ENCODE results near the gene OR10K1. TPM values are rescaled to one million over a fixed set of nuclear protein-coding genes. Genes with fewer than 3 reads are reported as not detected.
A peak's percentile ranks its signal among the peaks of the same experiment; 100 is the strongest.

Gene OR10K1
- total and polyA plus RNA-seq, 10 of the 15 experiments (the other 5 are each of a cell fraction or from before 2014, with no cell fraction given) = not detected

- no peak for TF ChIP-seq CEBPZ (IDR thresholded peaks at IDR 0.05; ENCODE audit: low read depth, low read length)
Observed at GRCh38 chr1:158414651-158415345, 46.8 kb upstream of the OR10K1 start (continued).

GRCh38 chr1:158417586-158417985 lies 44.0 kb upstream of the OR10K1 start:
- no peak for FAIRE-seq
- no peaks in the 10 kb centered on the region for H3K27me3 ChIP-seq (replicated peaks in 1 of 2; ENCODE audit: control insufficient read depth in 2 of 2, insufficient read depth in 2 of 2, low read length in 1 of 2)
- no TSS peak for BruUV-seq (replicated peaks)

More at GRCh38 chr1:158417586-158417985, 44.0 kb upstream of the OR10K1 start:
- ChIA-PET SMC1A (ENCODE audit: uncharacterized antibody, unreplicated experiment) (no interaction called here), CTCF (interaction anchor here (1.5 kb wide), 1 partner anchor 214 kb away, joined by 5 read pairs; no protein-coding TSS in a partner anchor), RAD21 (ENCODE audit: unreplicated experiment) (no interaction called here), POLR2A (no interaction called here)
- no peaks in the 10 kb centered on the region for H3K79me2 ChIP-seq (ENCODE audit: control insufficient read depth, insufficient read depth, low read length)
- H3K9me3 ChIP-seq (replicated peaks; ENCODE audit: control insufficient read depth, insufficient read depth, low read length) = no peaks in the 10 kb centered on the region
- in situ Hi-C loops (cut with MboI) = no loop called here
- no peak overlapping the region for H3K4me2 ChIP-seq (ENCODE audit: control insufficient read depth, insufficient read depth)
- no peaks in the 10 kb centered on the region for H3K36me3 ChIP-seq (ENCODE audit: control insufficient read depth in 2 of 2, insufficient read depth in 2 of 2, low read length in 1 of 2)
- no peak overlapping the region for H2AFZ ChIP-seq (ENCODE audit: control insufficient read depth, low read depth, low read length)
- H3K9ac ChIP-seq (ENCODE audit: control insufficient read depth, insufficient read depth, low read length) = no peak overlapping the region
- no peak for TF ChIP-seq EP300 (IDR thresholded peaks at IDR 0.05; ENCODE audit: borderline replicate concordance in 1 of 2, control insufficient read depth in 1 of 2, low read depth in 2 of 2, low read length in 2 of 2)
- TF ChIP-seq ZBED1 (IDR thresholded peaks at IDR 0.05; ENCODE audit: borderline replicate concordance) = no peak
- peak; percentile 38; the same call in 1 of the 2 replicates for TF ChIP-seq SPI1 (IDR thresholded peaks at IDR 0.05; ENCODE audit: borderline replicate concordance, insufficient read depth, low read depth, low read length)
- DNase-seq (ENCODE audit: low read depth, low spot score) = no peak
- no peak overlapping the region for H3K4me3 ChIP-seq
- no peaks in the 10 kb centered on the region for H4K20me1 ChIP-seq (ENCODE audit: control insufficient read depth, insufficient read depth)
- ATAC-seq = no peak
- intact Hi-C loops (cut with micrococcal nuclease; ENCODE audit: unreplicated experiment) = no loop called here
- H3K27ac ChIP-seq (ENCODE audit: control insufficient read depth, insufficient read depth) = no peak overlapping the region
- H3K4me1 ChIP-seq (ENCODE audit: control insufficient read depth, insufficient read depth, low read length) = no peaks in the 10 kb centered on the region

All from GM12878 (cell line).